ENCODE results near the gene C2CD4D.

C2CD4D gene

DNA sequence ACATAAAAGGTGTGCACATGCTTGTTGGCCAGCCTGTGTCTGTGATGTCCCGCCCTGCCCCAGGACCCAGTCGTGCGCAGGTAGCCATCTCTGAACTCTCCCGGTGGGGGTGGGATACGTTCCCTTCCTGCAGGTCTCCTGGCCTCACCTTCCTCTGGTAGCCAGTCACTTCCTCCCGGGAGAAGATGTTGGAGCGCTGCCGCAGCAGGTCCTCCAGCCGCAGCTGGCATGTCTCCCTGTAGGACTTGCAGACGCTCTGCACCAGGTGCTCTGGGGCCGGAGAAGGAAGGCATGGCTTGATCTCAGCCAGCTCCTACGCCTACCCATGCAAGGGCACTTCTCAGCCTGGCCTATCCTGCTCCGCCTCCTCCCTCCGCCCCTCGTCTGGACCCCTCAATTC, 25.2 kb downstream of the C2CD4D start:
- H3K79me2 ChIP-seq (ENCODE audit: insufficient read depth, low read depth): no peaks in the 10 kb centered on the region
- H2AFZ ChIP-seq (ENCODE audit: low read depth): no peak overlapping the region
- H3K4me3 ChIP-seq (IDR thresholded peaks at IDR 0.05; ENCODE audit: insufficient read depth, low read depth, low read length): no peak overlapping the region
- H3K4me2 ChIP-seq: no peak overlapping the region
- no peak overlapping the region for H3K9ac ChIP-seq
- H4K20me1 ChIP-seq (ENCODE audit: insufficient read depth): no peaks in the 10 kb centered on the region
- no peak overlapping the region for H3K27ac ChIP-seq
- TF ChIP-seq, protein P1, sequence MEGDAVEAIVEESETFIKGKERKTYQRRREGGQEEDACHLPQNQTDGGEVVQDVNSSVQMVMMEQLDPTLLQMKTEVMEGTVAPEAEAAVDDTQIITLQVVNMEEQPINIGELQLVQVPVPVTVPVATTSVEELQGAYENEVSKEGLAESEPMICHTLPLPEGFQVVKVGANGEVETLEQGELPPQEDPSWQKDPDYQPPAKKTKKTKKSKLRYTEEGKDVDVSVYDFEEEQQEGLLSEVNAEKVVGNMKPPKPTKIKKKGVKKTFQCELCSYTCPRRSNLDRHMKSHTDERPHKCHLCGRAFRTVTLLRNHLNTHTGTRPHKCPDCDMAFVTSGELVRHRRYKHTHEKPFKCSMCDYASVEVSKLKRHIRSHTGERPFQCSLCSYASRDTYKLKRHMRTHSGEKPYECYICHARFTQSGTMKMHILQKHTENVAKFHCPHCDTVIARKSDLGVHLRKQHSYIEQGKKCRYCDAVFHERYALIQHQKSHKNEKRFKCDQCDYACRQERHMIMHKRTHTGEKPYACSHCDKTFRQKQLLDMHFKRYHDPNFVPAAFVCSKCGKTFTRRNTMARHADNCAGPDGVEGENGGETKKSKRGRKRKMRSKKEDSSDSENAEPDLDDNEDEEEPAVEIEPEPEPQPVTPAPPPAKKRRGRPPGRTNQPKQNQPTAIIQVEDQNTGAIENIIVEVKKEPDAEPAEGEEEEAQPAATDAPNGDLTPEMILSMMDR (conservative IDR thresholded peaks at IDR 0.05; ENCODE audit: low read depth, low read length): no peak
- no peaks in the 10 kb centered on the region for H3K36me3 ChIP-seq (ENCODE audit: insufficient read depth)
- H3K4me1 ChIP-seq (ENCODE audit: low read depth, poor library complexity, severe bottlenecking): peaks cover 28% of the 10 kb centered on the region
- H3K27me3 ChIP-seq (ENCODE audit: insufficient read depth, low read depth): no peaks in the 10 kb centered on the region

DNA sequence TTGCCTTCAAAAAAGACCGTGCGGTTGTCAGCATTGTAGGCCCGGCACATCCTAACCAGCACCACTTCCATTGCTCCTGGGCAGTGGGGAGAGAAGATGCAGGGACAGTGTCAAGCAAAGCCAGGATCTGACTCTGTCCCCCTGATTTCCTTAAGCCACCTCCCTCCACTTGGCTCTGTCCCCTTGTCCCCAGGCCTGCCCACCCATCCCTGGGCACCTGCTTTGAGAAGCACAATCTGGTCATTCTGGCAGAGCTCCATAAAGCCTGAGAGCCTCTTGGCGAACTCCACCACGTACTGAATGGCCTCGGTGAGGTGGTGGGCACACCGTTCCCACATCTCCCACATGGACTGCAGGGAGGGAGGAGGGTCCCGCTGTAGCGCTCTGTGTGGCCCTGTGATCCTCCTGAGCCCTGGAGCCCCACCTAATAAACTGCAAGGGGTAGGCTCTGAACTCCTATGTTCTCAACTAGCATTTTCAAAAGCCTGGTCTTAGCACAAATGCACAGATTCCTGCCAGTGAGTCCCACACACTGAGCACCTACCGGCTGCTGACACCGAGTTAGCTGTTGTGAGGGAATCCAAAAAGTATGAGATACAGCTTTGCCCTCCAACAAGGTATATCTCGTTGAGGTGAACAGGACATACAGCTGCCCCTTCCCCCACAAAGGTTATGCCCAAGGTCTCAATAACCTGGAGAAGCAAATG, 26.2 kb downstream of the C2CD4D start:
- Histone ChIP-seq H3K27ac (no peak overlapping the region), H3K4me2 (no peak overlapping the region), H3K4me3 (IDR thresholded peaks at IDR 0.05; ENCODE audit: insufficient read depth, low read depth, low read length) (no peak overlapping the region), H3K4me1 (ENCODE audit: low read depth, poor library complexity, severe bottlenecking) (peaks cover 28% of the 10 kb centered on the region), H4K20me1 (ENCODE audit: insufficient read depth) (no peaks in the 10 kb centered on the region), H2AFZ (ENCODE audit: low read depth) (no peak overlapping the region), H3K27me3 (ENCODE audit: insufficient read depth, low read depth) (no peaks in the 10 kb centered on the region), H3K36me3 (ENCODE audit: insufficient read depth) (no peaks in the 10 kb centered on the region), H3K79me2 (ENCODE audit: insufficient read depth, low read depth) (no peaks in the 10 kb centered on the region), H3K9ac (no peak overlapping the region)
- TF ChIP-seq, protein P1 (conservative IDR thresholded peaks at IDR 0.05; ENCODE audit: low read depth, low read length): no peak

DNA sequence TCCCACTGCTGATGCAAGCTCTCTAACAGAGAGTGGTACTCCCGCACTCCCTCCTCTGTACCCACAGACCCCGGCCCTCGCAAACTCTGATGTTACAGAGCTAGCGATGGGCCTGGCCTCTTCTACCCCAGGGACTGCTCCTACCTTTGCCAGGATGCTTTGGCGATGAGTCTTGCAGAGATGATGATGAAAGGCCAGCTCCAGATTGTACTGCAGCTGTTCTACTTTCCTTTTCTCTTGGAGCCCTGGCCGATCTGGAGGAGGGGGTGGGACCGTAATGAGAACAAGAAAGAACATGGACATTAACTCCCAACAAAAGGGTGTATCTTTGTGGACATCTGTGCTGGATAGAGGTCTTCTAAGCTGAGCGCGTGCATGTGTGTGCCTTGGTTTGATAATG, 28.4 kb downstream of the C2CD4D start:
- no peaks in the 10 kb centered on the region for H3K79me2 ChIP-seq (ENCODE audit: insufficient read depth, low read depth)
- TF ChIP-seq, protein P1 (conservative IDR thresholded peaks at IDR 0.05; ENCODE audit: low read depth, low read length): no peak
- H3K4me1 ChIP-seq (ENCODE audit: low read depth, poor library complexity, severe bottlenecking): peaks cover 16% of the 10 kb centered on the region

DNA sequence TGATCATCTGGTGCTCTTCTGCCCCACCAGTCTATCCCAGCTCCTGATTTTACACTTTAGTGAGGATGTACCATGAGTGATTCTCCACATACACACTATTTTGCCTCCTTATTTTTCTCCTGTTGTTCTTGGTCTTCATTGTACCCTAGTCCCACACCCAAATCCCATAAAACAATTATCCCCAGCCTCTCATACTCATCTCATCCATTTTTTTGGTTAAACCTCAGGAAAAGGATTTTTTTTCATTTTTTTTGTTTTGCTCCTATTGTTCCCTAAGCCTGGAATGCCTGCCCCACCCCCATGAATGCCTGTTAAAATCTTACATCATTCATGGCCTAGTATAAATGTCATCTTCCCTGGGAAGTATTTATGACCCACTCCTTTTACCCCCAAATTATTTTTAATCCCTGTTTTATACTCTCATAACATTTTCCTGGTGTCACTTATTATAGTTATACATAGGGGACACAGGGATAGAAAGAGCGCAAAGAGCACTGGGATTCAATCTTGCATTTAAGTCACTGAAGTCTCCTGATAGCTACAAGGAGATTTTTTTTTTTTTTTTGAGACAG, 29.5 kb downstream of the C2CD4D start:
- Histone ChIP-seq H2AFZ (ENCODE audit: low read depth) (no peak overlapping the region), H3K27ac (no peak overlapping the region), H3K79me2 (ENCODE audit: insufficient read depth, low read depth) (no peaks in the 10 kb centered on the region), H3K4me2 (no peak overlapping the region), H3K4me1 (ENCODE audit: low read depth, poor library complexity, severe bottlenecking) (peaks cover 5% of the 10 kb centered on the region), H3K36me3 (ENCODE audit: insufficient read depth) (no peaks in the 10 kb centered on the region), H3K4me3 (IDR thresholded peaks at IDR 0.05; ENCODE audit: insufficient read depth, low read depth, low read length) (no peak overlapping the region), H4K20me1 (ENCODE audit: insufficient read depth) (no peaks in the 10 kb centered on the region), H3K27me3 (ENCODE audit: insufficient read depth, low read depth) (peaks cover 16% of the 10 kb centered on the region; the same call in 1 of the 2 replicates), H3K9ac (no peak overlapping the region)
- TF ChIP-seq, protein P1 (conservative IDR thresholded peaks at IDR 0.05; ENCODE audit: low read depth, low read length): no peak

More for the DNA sequence above, 28.4 kb downstream of the C2CD4D start:
- Histone ChIP-seq H3K9ac (no peak overlapping the region), H3K4me2 (no peak overlapping the region), H3K27ac (no peak overlapping the region), H4K20me1 (ENCODE audit: insufficient read depth) (no peaks in the 10 kb centered on the region), H2AFZ (ENCODE audit: low read depth) (no peak overlapping the region), H3K4me3 (IDR thresholded peaks at IDR 0.05; ENCODE audit: insufficient read depth, low read depth, low read length) (no peak overlapping the region), H3K27me3 (ENCODE audit: insufficient read depth, low read depth) (peaks cover 5% of the 10 kb centered on the region; the same call in 1 of the 2 replicates), H3K36me3 (ENCODE audit: insufficient read depth) (no peaks in the 10 kb centered on the region)
